Memory B cell (primary cell): ENCODE data around the gene ALPP.
"Not testable (repeated sequence)": the region's sequence is repeated elsewhere in the genome, so short reads cannot be mapped to it uniquely, and the experiment has no call there.

Experiments used
- ATAC-seq: fragments of 150-1000 bp; cut with Tn5 transposase; 2 replicates; pipeline ENCODE4 v1.10.0; 2021; ENCODE audit warnings: low read depth, mild to moderate bottlenecking, moderate library complexity
- DNase-seq, 2 donors: peaks; one replicate each; pipeline ENCODE4 v3.0.0; 2022; ENCODE audit warnings: low spot score in 2 of 2
- H3K27ac Mint-ChIP-seq: one replicate; pipeline ENCODE4 v1.8.0; 2022; ENCODE audit warnings: mild to moderate bottlenecking, moderate library complexity, mixed read lengths
- H3K27me3 Mint-ChIP-seq: one replicate; pipeline ENCODE4 v1.8.0; 2022; ENCODE audit warnings: mixed read lengths
- H3K36me3 Mint-ChIP-seq: one replicate; pipeline ENCODE4 v1.8.0; 2022; ENCODE audit warnings: mild to moderate bottlenecking, mixed read lengths
- H3K4me1 Mint-ChIP-seq: one replicate; pipeline ENCODE4 v1.8.0; 2022; ENCODE audit warnings: mixed read lengths
- H3K4me3 Mint-ChIP-seq: one replicate; pipeline ENCODE4 v1.8.0; 2022; ENCODE audit warnings: mild to moderate bottlenecking, moderate library complexity, mixed read lengths
- H3K9me3 Mint-ChIP-seq: one replicate; pipeline ENCODE4 v1.8.0; 2022; ENCODE audit warnings: mixed read lengths

ALPP gene

DNA sequence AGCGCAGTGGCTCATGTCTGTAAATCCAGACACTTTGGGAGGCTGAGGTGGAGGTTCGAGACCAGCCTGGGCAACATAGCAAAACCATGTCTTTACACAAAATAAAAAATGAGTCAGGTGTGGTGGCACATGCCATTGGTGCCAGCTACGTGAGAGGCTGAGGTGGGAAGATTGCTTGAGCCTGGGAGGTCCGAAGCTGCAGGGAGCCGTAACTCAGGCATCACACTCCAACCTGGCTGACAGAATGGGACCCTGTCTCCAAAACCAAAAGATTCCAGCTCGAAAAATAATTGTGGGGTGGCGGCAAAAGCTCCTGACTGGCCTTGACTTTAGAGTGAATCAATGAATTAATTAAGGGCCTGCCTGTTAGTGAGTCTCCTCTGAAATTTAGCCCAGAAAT lies 1.2 kb upstream of the ALPP start:
- no peak overlapping the region for H3K4me3 Mint-ChIP-seq
- H3K27me3 Mint-ChIP-seq: peaks cover 11% of the 10 kb centered on the region

DNA sequence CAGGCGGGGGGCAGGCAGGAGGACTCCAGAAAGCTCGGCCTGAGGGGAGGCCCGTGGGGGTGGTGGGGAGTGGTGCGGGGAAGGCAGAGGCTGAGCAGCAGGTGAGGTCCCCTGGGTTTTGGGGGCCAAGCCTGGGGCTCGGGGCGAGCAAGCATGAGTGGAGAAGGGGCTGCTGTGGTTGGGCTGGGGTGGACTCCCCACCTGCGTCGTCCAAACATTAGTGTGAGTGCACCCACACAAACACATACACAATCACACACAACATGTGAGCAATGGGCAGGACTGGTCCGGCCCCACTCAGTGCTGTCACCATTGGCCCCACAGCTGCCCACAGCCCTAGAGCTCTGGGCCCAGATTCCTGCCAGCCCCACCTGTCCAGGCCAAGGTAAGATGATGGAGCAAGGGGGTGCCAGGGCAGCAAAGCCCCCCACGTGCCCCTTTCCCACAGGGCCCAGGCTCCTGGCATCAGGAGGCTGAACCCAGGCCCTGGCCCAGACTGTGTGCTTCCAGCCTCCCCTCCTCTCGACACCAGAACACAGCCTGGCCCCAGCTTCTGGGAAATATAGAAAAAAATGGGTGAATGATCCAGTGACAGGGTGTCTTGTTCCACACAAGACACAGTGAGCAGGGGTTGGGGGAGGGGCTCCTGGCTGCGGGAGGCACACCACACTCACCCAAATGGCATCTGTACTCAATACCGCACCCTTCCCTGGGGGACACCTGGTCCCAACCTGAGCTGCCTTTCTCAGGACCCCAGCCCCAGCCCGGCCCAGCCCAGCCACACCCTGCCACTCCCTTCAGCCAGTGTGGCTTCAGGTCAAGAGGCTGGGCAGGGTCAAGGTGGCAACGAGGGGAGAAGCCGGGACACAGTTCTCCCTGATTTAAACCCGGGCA lies 463 bp upstream of the ALPP start:
- Mint-ChIP-seq H3K4me1 (peaks cover 2% of the 10 kb centered on the region), H3K4me3 (no peak overlapping the region), H3K9me3 (no peaks in the 10 kb centered on the region), H3K36me3 (no peaks in the 10 kb centered on the region), H3K27me3 (peaks cover 15% of the 10 kb centered on the region), H3K27ac (no peak overlapping the region)
- ATAC-seq (no peak), DNase-seq (no peak)

More for the DNA sequence above, 1.2 kb upstream of the ALPP start:
- no peaks in the 10 kb centered on the region for H3K36me3 Mint-ChIP-seq
- DNase-seq (no peak), ATAC-seq (no peak)
- peaks cover 2% of the 10 kb centered on the region for H3K4me1 Mint-ChIP-seq
- no peak overlapping the region for H3K27ac Mint-ChIP-seq
- H3K9me3 Mint-ChIP-seq: no peaks in the 10 kb centered on the region

DNA sequence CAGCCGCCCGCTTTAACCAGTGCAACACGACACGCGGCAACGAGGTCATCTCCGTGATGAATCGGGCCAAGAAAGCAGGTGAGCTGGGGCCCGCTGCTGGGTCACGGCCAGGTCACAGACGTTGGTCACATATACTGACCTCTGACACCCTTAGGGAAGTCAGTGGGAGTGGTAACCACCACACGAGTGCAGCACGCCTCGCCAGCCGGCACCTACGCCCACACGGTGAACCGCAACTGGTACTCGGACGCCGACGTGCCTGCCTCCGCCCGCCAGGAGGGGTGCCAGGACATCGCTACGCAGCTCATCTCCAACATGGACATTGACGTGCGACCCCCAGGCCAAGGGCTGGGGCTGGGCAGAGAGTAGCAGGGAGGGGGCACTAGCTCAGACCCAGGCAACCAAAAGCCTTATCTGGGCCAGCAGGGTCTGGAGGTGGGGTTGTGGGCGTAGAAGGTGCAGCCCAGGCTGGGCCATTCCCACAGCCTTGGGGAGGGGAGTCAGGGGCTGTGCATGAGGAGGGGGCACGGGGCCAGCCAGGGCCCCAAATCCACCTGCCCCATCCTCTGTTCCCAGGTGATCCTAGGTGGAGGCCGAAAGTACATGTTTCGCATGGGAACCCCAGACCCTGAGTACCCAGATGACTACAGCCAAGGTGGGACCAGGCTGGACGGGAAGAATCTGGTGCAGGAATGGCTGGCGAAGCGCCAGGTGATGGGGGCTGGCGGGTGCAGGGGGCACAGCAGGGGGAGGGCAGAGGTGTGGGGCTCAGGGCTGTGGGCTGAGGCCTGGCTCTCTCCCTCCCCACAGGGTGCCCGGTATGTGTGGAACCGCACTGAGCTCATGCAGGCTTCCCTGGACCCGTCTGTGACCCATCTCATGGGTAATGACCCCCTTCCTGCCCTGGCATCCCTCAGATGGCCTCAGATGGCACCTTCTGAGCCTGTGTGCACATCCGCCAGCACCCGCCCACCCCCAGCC lies 1.3 kb downstream of the ALPP start:
- ATAC-seq, H3K9me3 Mint-ChIP-seq: not testable (repeated sequence)

DNA sequence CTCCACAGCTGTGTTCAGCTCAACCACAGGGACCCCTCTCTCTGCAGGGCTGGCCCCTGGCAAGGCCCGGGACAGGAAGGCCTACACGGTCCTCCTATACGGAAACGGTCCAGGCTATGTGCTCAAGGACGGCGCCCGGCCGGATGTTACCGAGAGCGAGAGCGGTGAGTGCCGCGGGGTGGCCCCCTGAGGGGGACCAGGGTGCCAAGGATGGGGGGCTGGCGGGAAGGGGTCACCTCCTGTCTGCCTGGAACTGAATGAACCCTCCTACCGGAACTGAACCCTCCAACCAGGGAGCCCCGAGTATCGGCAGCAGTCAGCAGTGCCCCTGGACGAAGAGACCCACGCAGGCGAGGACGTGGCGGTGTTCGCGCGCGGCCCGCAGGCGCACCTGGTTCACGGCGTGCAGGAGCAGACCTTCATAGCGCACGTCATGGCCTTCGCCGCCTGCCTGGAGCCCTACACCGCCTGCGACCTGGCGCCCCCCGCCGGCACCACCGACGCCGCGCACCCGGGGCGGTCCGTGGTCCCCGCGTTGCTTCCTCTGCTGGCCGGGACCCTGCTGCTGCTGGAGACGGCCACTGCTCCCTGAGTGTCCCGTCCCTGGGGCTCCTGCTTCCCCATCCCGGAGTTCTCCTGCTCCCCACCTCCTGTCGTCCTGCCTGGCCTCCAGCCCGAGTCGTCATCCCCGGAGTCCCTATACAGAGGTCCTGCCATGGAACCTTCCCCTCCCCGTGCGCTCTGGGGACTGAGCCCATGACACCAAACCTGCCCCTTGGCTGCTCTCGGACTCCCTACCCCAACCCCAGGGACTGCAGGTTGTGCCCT lies 2.9 kb downstream of the ALPP start:
- not testable (repeated sequence) for H3K4me3 Mint-ChIP-seq, ATAC-seq

More for the DNA sequence above, 1.3 kb downstream of the ALPP start:
- not testable (repeated sequence) for H3K27ac Mint-ChIP-seq, H3K4me1 Mint-ChIP-seq, H3K4me3 Mint-ChIP-seq, DNase-seq, H3K36me3 Mint-ChIP-seq
- peaks cover 14% of the 10 kb centered on the region for H3K27me3 Mint-ChIP-seq

DNA sequence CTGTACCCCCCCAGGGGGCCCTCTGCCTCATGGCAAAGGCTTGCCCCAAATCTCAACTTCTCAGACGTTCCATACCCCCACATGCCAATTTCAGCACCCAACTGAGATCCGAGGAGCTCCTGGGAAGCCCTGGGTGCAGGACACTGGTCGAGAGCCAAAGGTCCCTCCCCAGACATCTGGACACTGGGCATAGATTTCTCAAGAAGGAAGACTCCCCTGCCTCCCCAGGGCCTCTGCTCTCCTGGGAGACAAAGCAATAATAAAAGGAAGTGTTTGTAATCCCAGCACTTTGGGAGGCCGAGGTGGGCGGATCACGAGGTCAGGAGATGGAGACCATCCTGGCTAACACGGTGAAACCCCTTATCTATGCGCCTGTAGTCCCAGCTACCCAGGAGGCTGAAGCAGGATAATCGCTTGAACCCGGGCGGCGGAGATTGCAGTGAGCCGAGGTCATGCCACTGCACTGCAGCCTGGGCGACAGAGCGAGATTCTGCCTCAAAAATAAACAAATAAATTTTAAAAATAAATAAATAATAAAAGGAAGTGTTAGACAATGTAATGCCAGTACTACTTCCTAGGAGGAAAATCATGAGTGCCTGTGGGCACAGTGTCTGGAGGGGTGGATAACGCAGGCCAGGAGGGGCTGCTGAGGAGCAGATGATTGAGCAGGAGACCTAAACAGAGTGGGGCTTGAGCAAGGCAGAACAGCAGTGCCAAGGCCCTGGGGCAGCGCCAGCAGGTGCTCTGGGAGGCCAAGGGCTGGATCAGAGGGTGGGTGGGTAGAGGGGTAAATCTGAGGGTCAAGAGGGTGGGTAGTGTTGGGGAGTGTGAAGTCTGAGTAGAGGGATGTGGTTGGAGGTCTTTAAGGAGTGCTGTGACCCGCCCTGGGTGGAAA lies 4.0 kb downstream of the ALPP start:
- peaks cover 2% of the 10 kb centered on the region for H3K36me3 Mint-ChIP-seq
- peaks cover 6% of the 10 kb centered on the region for H3K4me1 Mint-ChIP-seq
- ATAC-seq (no peak), DNase-seq (no peak)
- H3K9me3 Mint-ChIP-seq: peaks cover 1% of the 10 kb centered on the region
- H3K4me3 Mint-ChIP-seq: no peak overlapping the region
- peaks cover 21% of the 10 kb centered on the region for H3K27me3 Mint-ChIP-seq
- H3K27ac Mint-ChIP-seq: no peak overlapping the region

More for the DNA sequence above, 2.9 kb downstream of the ALPP start:
- H3K36me3 Mint-ChIP-seq, H3K9me3 Mint-ChIP-seq, H3K4me1 Mint-ChIP-seq, DNase-seq, H3K27ac Mint-ChIP-seq: not testable (repeated sequence)
- H3K27me3 Mint-ChIP-seq: peaks cover 20% of the 10 kb centered on the region

DNA sequence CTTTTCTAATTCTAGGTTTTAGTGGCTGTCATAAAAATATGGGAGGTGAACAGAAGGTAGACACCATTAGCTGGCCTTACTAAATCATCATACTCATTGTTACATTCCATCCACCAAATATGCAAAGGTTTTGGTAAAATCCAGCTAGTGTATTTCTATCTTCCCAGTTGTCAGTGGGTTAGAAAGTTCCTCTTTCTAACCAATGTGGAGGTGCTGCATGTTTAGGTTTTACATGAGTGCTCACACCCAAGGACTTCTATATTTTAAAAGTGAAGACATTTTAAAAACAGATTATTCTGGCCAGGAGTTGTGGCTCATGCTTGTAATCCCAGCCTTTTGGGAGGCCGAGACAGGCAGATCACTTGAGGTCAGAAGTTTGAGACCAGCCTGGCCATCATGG lies 5.9 kb downstream of the ALPP start:
- H3K36me3 Mint-ChIP-seq: peaks cover 4% of the 10 kb centered on the region
- peaks cover 23% of the 10 kb centered on the region for H3K27me3 Mint-ChIP-seq
- peak overlapping the region; percentile 46 for H3K27ac Mint-ChIP-seq
- H3K9me3 Mint-ChIP-seq: peaks cover 1% of the 10 kb centered on the region
- DNase-seq: no peak
- peaks cover 6% of the 10 kb centered on the region for H3K4me1 Mint-ChIP-seq
- no peak overlapping the region for H3K4me3 Mint-ChIP-seq
- no peak for ATAC-seq

DNA sequence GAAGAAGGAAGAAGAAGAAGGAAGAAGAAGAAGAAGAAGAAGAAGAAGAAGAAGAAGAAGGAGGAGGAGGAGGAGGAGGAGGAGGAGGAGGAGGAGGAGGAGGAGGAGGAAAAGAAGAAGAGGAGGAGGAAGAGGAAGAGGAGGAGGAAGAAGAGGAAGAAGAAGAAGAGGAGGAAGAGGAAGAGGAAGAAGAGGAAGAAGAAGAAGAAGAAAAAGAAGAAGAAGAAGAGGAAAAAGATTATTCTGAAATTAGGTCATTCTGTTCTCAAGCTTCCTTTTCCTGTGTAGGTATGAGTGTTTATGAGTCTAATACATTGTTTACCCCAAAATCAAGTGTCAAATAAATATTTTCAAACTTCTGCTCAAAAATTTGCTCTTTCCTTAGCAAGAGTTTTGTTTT lies 6.5 kb downstream of the ALPP start:
- H3K9me3 Mint-ChIP-seq, H3K4me3 Mint-ChIP-seq, DNase-seq, H3K36me3 Mint-ChIP-seq, ATAC-seq, H3K4me1 Mint-ChIP-seq: not testable (repeated sequence)
- Mint-ChIP-seq H3K27ac (peak overlapping the region; percentile 46), H3K27me3 (peaks cover 22% of the 10 kb centered on the region)

DNA sequence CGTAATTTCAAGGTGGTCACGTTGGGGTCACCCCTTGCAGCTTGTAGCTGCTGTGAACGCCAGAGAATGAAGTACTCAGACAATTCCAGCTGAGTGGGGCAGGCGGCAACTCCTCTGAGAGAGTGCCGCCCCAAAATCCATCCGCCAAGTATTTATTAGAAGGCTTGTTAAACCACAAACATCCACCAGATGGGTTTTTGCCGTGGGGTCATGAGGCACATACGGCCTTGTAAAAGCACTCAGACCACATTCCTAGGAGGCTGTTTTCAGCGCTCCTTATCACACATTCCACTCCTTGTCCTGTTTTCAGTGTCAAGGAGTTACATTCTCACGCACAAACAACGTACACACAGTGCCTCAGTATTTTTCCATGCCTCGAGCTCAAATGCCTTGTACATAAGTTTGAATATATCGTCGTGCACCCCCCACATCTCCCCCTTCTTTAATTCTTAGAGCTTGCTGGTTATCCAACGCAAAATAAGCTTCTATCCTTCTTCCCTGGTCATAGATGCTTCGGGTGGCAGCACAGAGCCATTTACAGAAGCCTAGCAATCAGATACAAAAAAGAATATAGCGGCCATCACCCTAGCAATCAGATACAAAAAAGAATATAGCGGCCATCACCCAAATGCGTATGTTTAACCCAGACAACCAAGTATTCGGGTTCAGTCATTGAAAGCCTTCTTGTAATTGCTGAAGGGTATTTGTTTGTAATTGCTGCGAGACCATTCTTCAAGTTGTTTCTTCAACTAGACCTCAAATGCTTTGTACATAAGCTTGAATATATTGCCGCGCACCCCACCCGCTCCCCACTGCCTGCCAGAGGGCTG lies 7.3 kb downstream of the ALPP start:
- no peak overlapping the region for H3K4me3 Mint-ChIP-seq
- no peak overlapping the region for H3K27ac Mint-ChIP-seq
- peaks cover 1% of the 10 kb centered on the region for H3K9me3 Mint-ChIP-seq

DNA sequence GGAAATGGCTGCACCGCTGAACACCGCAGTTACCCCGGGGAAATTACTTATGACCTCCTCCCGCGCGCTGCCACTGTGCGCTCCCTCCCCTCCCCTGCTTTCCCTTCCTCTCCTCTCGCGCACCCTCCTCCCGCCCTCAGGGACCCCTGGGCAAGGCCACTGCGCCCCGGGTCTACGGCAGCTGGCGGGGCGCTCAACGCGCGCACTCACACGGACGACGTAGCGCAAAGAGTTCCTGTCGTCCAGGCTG lies 7.9 kb downstream of the ALPP start:
- Mint-ChIP-seq H3K4me1 (peaks cover 6% of the 10 kb centered on the region), H3K27ac (no peak overlapping the region), H3K36me3 (peaks cover 4% of the 10 kb centered on the region), H3K4me3 (no peak overlapping the region), H3K27me3 (peaks cover 22% of the 10 kb centered on the region), H3K9me3 (peaks cover 1% of the 10 kb centered on the region)
- DNase-seq (no peak), ATAC-seq (no peak)

More for the DNA sequence above, 7.3 kb downstream of the ALPP start:
- DNase-seq: no peak
- peaks cover 6% of the 10 kb centered on the region for H3K4me1 Mint-ChIP-seq
- H3K36me3 Mint-ChIP-seq: peaks cover 4% of the 10 kb centered on the region
- no peak for ATAC-seq
- H3K27me3 Mint-ChIP-seq: peaks cover 22% of the 10 kb centered on the region

DNA sequence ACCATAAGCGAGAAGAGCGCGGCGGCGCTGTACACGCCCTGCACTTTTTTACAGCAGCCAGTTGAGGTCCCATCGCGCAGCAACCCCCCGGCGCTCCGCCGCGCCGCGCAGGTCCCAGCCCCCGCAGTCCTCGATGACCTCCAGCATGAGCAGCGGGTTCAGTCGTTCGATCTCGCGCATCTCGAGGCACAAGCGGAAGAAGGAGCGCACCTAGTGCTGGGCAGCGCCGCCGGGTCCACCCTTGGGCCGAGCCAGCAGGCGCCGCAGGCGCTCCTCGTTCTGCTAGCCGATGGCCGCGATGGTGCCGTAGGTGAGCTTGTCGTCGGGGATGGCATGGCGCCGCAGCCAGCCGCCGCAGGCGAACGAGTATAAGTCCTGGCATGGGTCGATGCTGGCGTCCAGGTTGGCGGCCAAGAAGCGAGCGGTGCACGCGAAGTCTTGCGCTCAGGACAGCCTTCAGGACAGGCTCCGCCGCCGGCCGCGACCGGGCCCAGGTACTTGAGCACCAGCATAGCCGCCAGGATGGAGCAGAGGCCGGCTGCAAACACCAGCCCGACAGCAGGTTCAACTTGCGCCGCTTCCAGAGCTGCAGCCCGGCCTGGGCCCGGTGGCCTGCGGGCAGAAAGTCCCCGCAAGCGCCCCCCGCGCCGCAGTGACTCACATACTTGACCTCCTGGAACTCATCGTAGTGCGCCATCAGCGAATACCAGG lies 8.3 kb downstream of the ALPP start:
- DNase-seq: no peak
- H3K27me3 Mint-ChIP-seq: peaks cover 20% of the 10 kb centered on the region
- H3K4me1 Mint-ChIP-seq: peaks cover 4% of the 10 kb centered on the region
- ATAC-seq: no peak
- no peak overlapping the region for H3K27ac Mint-ChIP-seq
- H3K9me3 Mint-ChIP-seq: peaks cover 1% of the 10 kb centered on the region
- H3K4me3 Mint-ChIP-seq: no peak overlapping the region
- peaks cover 4% of the 10 kb centered on the region for H3K36me3 Mint-ChIP-seq

DNA sequence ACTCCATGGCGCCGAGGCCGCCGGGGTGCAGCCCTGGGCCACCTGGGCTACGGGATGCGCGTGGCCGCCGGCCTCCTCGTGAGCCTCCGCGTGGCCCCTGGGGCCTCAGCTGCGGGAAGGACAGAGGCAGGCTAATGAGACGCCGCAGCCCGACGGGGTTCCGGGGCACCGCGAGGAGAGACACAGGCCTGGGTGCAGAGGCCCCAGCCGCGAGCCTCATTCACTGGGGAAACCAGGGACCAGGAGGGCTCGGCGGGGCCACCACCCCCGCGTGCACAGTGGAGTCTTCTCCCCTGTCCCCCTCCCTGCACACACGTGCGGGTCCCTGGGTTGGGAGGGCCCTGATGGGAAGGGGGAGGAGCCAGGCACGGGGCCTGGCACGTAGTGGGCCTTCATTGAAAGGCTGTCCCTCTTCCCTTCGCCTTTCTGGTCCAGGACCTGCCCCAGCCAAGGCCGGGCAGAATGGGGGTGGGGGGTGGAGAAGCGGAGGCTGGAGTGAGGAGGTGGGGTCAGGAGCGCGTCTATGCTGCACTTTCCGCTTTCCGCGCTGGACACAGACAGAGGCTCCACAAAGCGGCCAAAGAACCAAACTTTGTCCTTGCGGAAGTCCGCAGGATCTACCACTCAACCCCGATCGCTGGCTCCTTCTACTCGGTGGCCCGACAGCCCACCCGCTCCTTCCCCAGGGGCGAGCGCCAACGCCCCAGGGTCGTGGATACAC lies 9.1 kb downstream of the ALPP start:
- Mint-ChIP-seq H3K9me3 (peaks cover 1% of the 10 kb centered on the region), H3K4me1 (peaks cover 4% of the 10 kb centered on the region), H3K4me3 (no peak overlapping the region), H3K27me3 (peaks cover 23% of the 10 kb centered on the region), H3K36me3 (peaks cover 4% of the 10 kb centered on the region), H3K27ac (no peak overlapping the region)
- ATAC-seq (no peak), DNase-seq (no peak)
